NCI-H345 treated with DMSO at 0.1 percent for 48 hours (cell line): ENCODE data around the gene PCDH19.

Source experiments
- DNase-seq: peaks from one replicate; lab custom pipeline; 2025; ENCODE audit not compliant: unreplicated experiment; lab: John Stamatoyannopoulos, UW

The PCDH19 gene

GRCh38 chrX:100405424-100405823 lies 4.6 kb downstream of the PCDH19 start:
- no peak for DNase-seq

- no peak for DNase-seq
These were observed 5.2 kb downstream of the PCDH19 start for GRCh38 chrX:100404851-100405250.

- DNase-seq = no peak
These were observed 14.3 kb downstream of the PCDH19 start for GRCh38 chrX:100395781-100396180.

GRCh38 chrX:100381619-100382018 lies 28.5 kb downstream of the PCDH19 start:
- DNase-seq = no peak

GRCh38 chrX:100379388-100379986 lies 30.6 kb downstream of the PCDH19 start:
- no peak for DNase-seq

- DNase-seq = no peak
These were observed 32.2 kb downstream of the PCDH19 start for GRCh38 chrX:100377826-100378225.

- DNase-seq = no peak
These were observed 33.5 kb downstream of the PCDH19 start for GRCh38 chrX:100376576-100376975.

GRCh38 chrX:100373673-100374072 lies 36.4 kb downstream of the PCDH19 start:
- DNase-seq = no peak

GRCh38 chrX:100368167-100368566 lies 41.9 kb downstream of the PCDH19 start:
- DNase-seq = no peak

- no peak for DNase-seq
These were observed 46.2 kb downstream of the PCDH19 start for GRCh38 chrX:100363896-100364295.

- no peak for DNase-seq
These were observed 51.3 kb downstream of the PCDH19 start for GRCh38 chrX:100358766-100359165.

GRCh38 chrX:100356351-100356896 lies 53.6 kb downstream of the PCDH19 start:
- no peak for DNase-seq

GRCh38 chrX:100355680-100356079 lies 54.4 kb downstream of the PCDH19 start:
- DNase-seq = no peak

- no peak for DNase-seq
These were observed 56.7 kb downstream of the PCDH19 start for GRCh38 chrX:100353326-100353725.

- DNase-seq = no peak
These were observed 59.2 kb downstream of the PCDH19 start for GRCh38 chrX:100350704-100351489.

GRCh38 chrX:100349391-100349790 lies 60.7 kb downstream of the PCDH19 start:
- no peak for DNase-seq

- no peak for DNase-seq
These were observed 68.9 kb downstream of the PCDH19 start for GRCh38 chrX:100341142-100341510.

- DNase-seq = no peak
These were observed 69.5 kb downstream of the PCDH19 start for GRCh38 chrX:100340491-100341141.

GRCh38 chrX:100328351-100328750 lies 81.7 kb downstream of the PCDH19 start:
- no peak for DNase-seq

GRCh38 chrX:100319716-100320115 lies 90.4 kb downstream of the PCDH19 start:
- no peak for DNase-seq

GRCh38 chrX:100316987-100317386 lies 93.1 kb downstream of the PCDH19 start:
- peak; percentile 0 for DNase-seq

- DNase-seq = no peak
These were observed 94.5 kb downstream of the PCDH19 start for GRCh38 chrX:100315566-100315965.
